HTERT RPE-1 (cell line): ENCODE data around the gene C22orf31.
"Not testable (repeated sequence)": the region's sequence is repeated elsewhere in the genome, so short reads cannot be mapped to it uniquely, and the experiment has no call there.

Experiments used
- in situ Hi-C: fragments of 300-500 bp; cut with MboI; formaldehyde crosslinking; loops from 4 replicates; pipeline ENCODE4 v1.14.3; 2020; ENCODE audit warnings: low sequenced_read_pairs

The C22orf31 gene

GRCh38 chr22:29061773-29062172, at the start of gene C22orf31:
Gene C22orf31 (minus strand): TSS chr22:29061831. CDS start chr22:29061792, 39 bp downstream.
- in situ Hi-C loops, result no loop called here

GRCh38 chr22:29110946-29111345, 49.3 kb upstream of the C22orf31 start:
- in situ Hi-C loops, result no loop called here

- in situ Hi-C loops, result no loop called here
Observed at GRCh38 chr22:29109822-29110221, 48.2 kb upstream of the C22orf31 start.

- in situ Hi-C loops, result no loop called here
Observed at GRCh38 chr22:29108137-29108536, 46.5 kb upstream of the C22orf31 start.

- in situ Hi-C loops, result no loop called here
Observed at GRCh38 chr22:29106839-29107238, 45.2 kb upstream of the C22orf31 start.

- in situ Hi-C loops, result no loop called here
Observed at GRCh38 chr22:29105468-29105867, 43.8 kb upstream of the C22orf31 start.

- in situ Hi-C loops, result no loop called here
Observed at GRCh38 chr22:29103121-29103520, 41.5 kb upstream of the C22orf31 start.

GRCh38 chr22:29102300-29102699, 40.7 kb upstream of the C22orf31 start:
- in situ Hi-C loops, result no loop called here

- in situ Hi-C loops, result no loop called here
Observed at GRCh38 chr22:29098296-29098695, 36.7 kb upstream of the C22orf31 start.

GRCh38 chr22:29096736-29097669, 35.4 kb upstream of the C22orf31 start:
- in situ Hi-C loops, result no loop called here

- in situ Hi-C loops, result no loop called here
Observed at GRCh38 chr22:29095459-29095858, 33.8 kb upstream of the C22orf31 start.

- in situ Hi-C loops, result no loop called here
Observed at GRCh38 chr22:29093501-29094300, 32.1 kb upstream of the C22orf31 start.

- in situ Hi-C loops, result no loop called here
Observed at GRCh38 chr22:29093030-29093429, 31.4 kb upstream of the C22orf31 start.

- in situ Hi-C loops, result no loop called here
Observed at GRCh38 chr22:29092243-29092642, 30.6 kb upstream of the C22orf31 start.

GRCh38 chr22:29090039-29090438, 28.4 kb upstream of the C22orf31 start:
- in situ Hi-C loops, result no loop called here

GRCh38 chr22:29089507-29089906, 27.9 kb upstream of the C22orf31 start:
- in situ Hi-C loops, result no loop called here

- in situ Hi-C loops, result no loop called here
Observed at GRCh38 chr22:29088809-29089208, 27.2 kb upstream of the C22orf31 start.

GRCh38 chr22:29087012-29087411, 25.4 kb upstream of the C22orf31 start:
- in situ Hi-C loops, result no loop called here

- in situ Hi-C loops, result no loop called here
Observed at GRCh38 chr22:29083933-29084591, 22.4 kb upstream of the C22orf31 start.

- in situ Hi-C loops, result not testable (repeated sequence)
Observed at GRCh38 chr22:29083576-29083932, 21.9 kb upstream of the C22orf31 start.

- in situ Hi-C loops, result no loop called here
Observed at GRCh38 chr22:29082826-29083545, 21.4 kb upstream of the C22orf31 start.
